Osteocyte (in vitro differentiated cells): ENCODE data around the gene C6orf141. TPM values are rescaled to one million over a fixed set of nuclear protein-coding genes. Genes with fewer than 3 reads are reported as not detected.

Source experiments
- DNase-seq: peaks from one replicate; pipeline ENCODE4 v3.0.0; 2021; ENCODE audit warnings: mixed read lengths; ENCODE audit not compliant: unreplicated experiment; ENCODE audit errors: extremely low spot score
- H3K27ac Mint-ChIP-seq: one replicate; pipeline ENCODE4 v1.8.0; 2021; ENCODE audit warnings: mild to moderate bottlenecking, mixed read lengths; ENCODE audit not compliant: unreplicated experiment
- H3K27me3 Mint-ChIP-seq: one replicate; pipeline ENCODE4 v1.8.0; 2021; ENCODE audit warnings: mixed read lengths; ENCODE audit not compliant: unreplicated experiment
- H3K36me3 Mint-ChIP-seq: one replicate; pipeline ENCODE4 v1.8.0; 2021; ENCODE audit warnings: mixed read lengths; ENCODE audit not compliant: unreplicated experiment
- H3K4me1 Mint-ChIP-seq: one replicate; pipeline ENCODE4 v1.8.0; 2021; ENCODE audit warnings: mixed read lengths; ENCODE audit not compliant: unreplicated experiment
- H3K4me3 Mint-ChIP-seq: one replicate; pipeline ENCODE4 v1.8.0; 2021; ENCODE audit warnings: mild to moderate bottlenecking, moderate library complexity, mixed read lengths; ENCODE audit not compliant: unreplicated experiment
- H3K9me3 Mint-ChIP-seq: one replicate; pipeline ENCODE4 v1.8.0; 2021; ENCODE audit warnings: mixed read lengths; ENCODE audit not compliant: unreplicated experiment
- CTCF ChIP-seq: fragments of 200-600 bp; sonication (generic); IDR thresholded peaks from 2 replicates; pipeline ENCODE4 v1.5.0; 2021; ENCODE audit warnings: antibody characterized with exemption, mild to moderate bottlenecking, moderate library complexity
- total RNA-seq: library from RNA; stranded (reverse); gene quantifications from 2 replicates; pipeline ENCODE4 v1.2.1, GENCODE V29; 2021

C6orf141 gene
- total RNA-seq, 1 donor from 2014 or later, result not detected

GRCh38 chr6:49514571-49515484 lies 35.6 kb upstream of the C6orf141 start:
- Mint-ChIP-seq H3K4me1 (peaks cover 5% of the 10 kb centered on the region), H3K4me3 (no peak overlapping the region), H3K27me3 (no peaks in the 10 kb centered on the region), H3K9me3 (no peaks in the 10 kb centered on the region), H3K36me3 (no peaks in the 10 kb centered on the region), H3K27ac (no peak overlapping the region)
- no peak for TF ChIP-seq CTCF
- no peak for DNase-seq

- Mint-ChIP-seq H3K36me3 (no peaks in the 10 kb centered on the region), H3K9me3 (no peaks in the 10 kb centered on the region)
Observed at GRCh38 chr6:49515485-49516146, 34.9 kb upstream of the C6orf141 start.

GRCh38 chr6:49516147-49516505 lies 34.3 kb upstream of the C6orf141 start:
- Mint-ChIP-seq H3K27ac (no peak overlapping the region), H3K9me3 (no peaks in the 10 kb centered on the region), H3K4me1 (peaks cover 5% of the 10 kb centered on the region), H3K27me3 (peaks cover 3% of the 10 kb centered on the region), H3K4me3 (no peak overlapping the region), H3K36me3 (no peaks in the 10 kb centered on the region)
- DNase-seq, result no peak
- no peak for TF ChIP-seq CTCF

More at GRCh38 chr6:49515485-49516146, 34.9 kb upstream of the C6orf141 start:
- H3K27me3 Mint-ChIP-seq, result peaks cover 3% of the 10 kb centered on the region
- no peak for DNase-seq
- H3K27ac Mint-ChIP-seq, result no peak overlapping the region
- H3K4me3 Mint-ChIP-seq, result no peak overlapping the region
- TF ChIP-seq CTCF, result no peak
- peaks cover 5% of the 10 kb centered on the region for H3K4me1 Mint-ChIP-seq

GRCh38 chr6:49517919-49518318 lies 32.5 kb upstream of the C6orf141 start:
- no peak for TF ChIP-seq CTCF
- no peak for DNase-seq
- Mint-ChIP-seq H3K27ac (no peak overlapping the region), H3K36me3 (no peaks in the 10 kb centered on the region), H3K4me1 (peaks cover 5% of the 10 kb centered on the region), H3K27me3 (peaks cover 3% of the 10 kb centered on the region), H3K4me3 (no peak overlapping the region), H3K9me3 (no peaks in the 10 kb centered on the region)

GRCh38 chr6:49519660-49520059 lies 30.8 kb upstream of the C6orf141 start:
- Mint-ChIP-seq H3K4me1 (no peaks in the 10 kb centered on the region), H3K4me3 (no peak overlapping the region), H3K36me3 (no peaks in the 10 kb centered on the region), H3K9me3 (no peaks in the 10 kb centered on the region), H3K27me3 (peaks cover 3% of the 10 kb centered on the region), H3K27ac (no peak overlapping the region)
- no peak for DNase-seq
- TF ChIP-seq CTCF, result no peak
